Glomerular visceral epithelial cell (primary cell): Measurements from ENCODE around the gene CENPP.
A peak's percentile ranks its signal among the peaks of the same experiment; 100 is the strongest.

Experiments used
- DNase-seq: peaks from one replicate; pipeline ENCODE4 v3.0.0-alpha.2; 2016; ENCODE audit errors: extremely low spot score

CENPP gene

GRCh38 chr9:92325269-92325990, at the start of gene CENPP, which contains the start of gene NOL8:
TSS of gene CENPP (plus strand) at chr9:92325953.
TSS of gene NOL8 (minus strand) at chr9:92325350. CDS start at chr9:92324161, 1,189 bp downstream.
- peak; percentile 85 for DNase-seq

GRCh38 chr9:92276331-92277032, 49.3 kb upstream of the CENPP start:
- DNase-seq: peak; percentile 30

DNA sequence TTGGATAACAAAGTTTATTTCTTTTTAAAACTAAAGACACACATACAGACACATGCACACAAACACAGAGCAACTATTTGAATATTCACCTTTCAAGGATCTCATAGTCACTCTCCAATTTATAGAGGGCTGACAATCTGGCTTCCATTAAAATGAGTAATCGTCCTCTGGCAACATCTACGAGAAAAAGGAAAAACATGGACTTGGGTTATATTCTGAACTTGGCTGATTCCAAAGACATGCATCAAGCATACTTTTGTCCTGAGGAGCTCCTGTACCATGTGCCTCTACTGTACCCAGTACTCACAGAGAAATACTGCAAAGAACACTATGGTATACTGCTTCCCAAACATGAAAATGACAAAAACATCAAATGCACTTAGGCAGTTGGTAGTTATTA, 47.6 kb upstream of the CENPP start:
- DNase-seq: no peak

DNA sequence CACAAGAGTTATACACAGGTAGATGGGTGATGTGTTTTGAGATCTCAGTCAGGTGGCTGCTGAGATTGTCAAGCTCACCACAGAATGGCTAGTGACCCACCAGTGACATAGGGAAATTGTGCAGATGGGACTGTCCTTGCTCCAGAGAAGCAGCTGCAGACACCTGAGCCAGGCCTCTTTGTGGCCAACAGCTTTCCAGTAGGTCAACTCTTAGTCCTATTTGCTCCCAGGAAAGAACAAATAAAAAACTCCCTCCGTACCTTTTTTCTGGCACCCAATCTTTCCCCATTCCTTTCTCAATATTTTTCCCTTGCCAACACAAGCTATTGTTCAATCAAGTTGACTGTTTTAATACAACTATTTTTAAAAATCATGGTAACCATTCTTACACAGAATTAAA, 46.5 kb upstream of the CENPP start:
- DNase-seq: no peak

DNA sequence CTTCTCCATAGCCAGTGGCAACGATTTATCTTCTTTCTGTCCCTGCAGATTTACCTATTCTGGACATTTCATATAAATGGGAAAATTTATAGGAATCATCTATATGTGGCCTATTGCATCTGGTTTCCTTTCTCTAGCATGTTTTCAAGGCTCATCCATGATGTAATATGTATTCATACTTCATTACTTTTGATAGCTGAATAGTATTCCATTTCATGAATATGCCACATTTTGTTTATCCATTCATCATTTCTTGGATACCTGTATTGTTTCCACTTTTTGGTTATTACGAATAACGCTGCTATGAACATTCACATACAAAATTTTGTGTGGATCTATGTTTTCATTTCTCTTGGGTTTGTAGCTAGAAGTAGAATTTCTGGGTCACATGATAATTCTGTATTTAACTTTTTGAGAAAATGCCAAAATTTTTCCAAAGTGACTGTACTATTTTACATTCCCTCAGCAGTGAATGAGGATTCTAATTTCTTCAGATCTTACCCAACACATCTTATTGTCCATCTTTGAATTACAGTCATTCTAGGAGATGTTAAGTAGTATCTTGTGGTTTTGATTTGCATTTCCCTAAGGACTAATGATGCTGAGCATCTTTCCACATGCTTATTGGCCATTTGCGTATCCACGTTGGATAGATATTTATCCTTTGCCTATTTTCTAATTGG, 35.9 kb upstream of the CENPP start:
- DNase-seq: no peak

DNA sequence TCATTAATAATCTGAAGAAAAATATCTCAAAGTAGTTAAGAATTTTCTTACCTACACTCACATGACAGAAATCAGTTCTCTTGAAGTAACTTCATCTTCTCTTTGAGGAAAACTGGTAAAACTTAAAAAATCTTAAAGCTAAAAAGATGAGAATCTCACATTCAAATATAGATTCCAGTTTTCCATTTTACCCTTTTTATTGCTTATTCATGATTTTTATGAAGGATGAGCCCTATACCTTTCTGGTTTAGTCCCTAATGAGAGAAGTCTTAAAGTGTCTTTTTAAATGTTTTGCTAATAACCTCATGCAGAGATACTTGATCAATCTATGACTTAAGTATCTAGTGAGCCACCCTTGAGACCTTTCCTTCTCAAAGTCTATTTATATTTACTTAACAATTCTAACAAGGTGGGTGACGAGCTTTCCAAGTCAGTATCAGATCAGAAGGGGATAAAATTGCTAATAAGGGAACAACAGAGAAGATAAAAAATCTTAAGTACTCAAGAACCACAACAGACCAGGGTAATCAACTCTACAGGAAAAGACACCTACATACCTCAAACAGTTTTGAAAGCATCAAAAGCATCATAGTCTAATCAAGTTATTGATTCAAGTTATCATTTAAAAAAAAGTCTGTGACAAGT, 34.8 kb upstream of the CENPP start:
- no peak for DNase-seq

- DNase-seq: no peak
Observed at GRCh38 chr9:92291577-92291976, 34.2 kb upstream of the CENPP start.

- peak; percentile 26 for DNase-seq
Observed at GRCh38 chr9:92292338-92293074, 33.2 kb upstream of the CENPP start.

DNA sequence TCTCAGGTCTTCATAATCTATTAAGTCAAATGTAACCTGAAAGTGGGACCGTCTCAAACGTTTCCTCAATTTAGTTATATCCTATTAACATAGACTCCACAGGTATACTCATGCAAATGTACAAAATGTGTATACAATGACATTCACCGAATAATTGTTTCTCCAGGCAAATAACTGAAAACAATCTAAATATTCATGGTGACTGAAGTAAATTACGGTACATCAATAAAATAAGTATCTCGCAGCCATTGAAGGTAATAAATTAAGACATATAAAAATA, 32.7 kb upstream of the CENPP start:
- DNase-seq: no peak

DNA sequence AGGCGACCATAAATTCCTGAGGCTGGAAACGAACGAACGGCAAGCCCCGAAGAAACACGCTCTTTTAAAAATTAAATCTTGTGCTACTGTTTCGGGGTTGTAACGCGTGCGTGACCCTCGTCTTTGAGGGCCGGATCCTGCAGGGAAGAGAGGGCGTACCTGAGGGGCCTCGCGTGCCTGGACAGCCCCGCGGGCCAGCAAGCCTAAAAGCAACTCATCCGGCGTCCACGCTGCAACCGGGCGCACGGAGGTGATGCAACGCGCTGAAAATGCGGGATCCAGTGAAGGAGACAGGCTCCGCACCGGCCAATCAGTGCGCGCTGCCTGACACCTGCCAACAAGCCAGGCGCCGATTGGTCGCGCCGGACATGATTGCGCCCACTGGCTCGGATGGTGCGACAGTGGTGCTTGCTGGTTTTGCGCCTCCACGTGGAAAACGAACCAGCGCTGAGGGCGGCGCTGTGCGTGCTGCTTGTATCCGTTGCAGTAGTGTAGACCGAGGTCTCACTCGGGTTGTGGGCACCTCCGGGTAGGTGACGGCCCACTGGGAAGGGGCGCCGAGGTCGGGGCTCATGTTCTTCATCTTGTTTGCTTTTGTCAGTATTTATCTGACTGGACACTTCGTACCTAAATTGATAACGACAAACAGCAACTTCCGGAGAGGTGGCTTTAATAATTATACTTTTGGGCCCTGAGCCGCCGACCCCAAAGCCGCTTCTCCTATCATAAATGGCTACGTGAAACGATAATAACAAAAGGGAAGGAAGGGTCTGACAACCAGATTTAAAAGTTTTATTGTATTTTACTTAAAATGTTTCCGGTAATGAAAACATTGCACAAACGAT, 32.1 kb upstream of the CENPP start, which contains the start of gene IARS1:
Gene IARS1, minus strand, starts transcription at position 246 of the 845 bp plus-strand sequence. CDS start 4,278 bp downstream, outside the sequence.
- DNase-seq: peak; percentile 98

DNA sequence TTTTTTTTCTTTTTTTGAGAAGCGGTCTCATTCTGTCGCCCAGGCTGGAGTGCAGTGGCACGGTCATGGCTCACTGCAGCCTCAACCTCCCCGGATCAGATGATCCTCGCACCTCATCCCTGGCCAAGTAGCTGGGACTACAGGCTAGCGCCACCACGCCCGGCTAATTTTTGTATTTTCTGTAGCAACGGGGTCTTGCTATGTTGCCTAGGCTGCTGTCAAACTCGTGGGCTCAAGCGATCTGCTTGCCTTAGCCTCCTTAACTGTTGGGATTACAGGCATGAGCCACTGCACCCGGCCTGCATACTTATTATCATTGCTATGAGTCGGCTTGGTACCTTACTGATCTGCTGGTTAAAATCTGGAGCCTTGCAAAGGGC, 31.5 kb upstream of the CENPP start:
- DNase-seq: peak; percentile 21

GRCh38 chr9:92295240-92295790, 30.4 kb upstream of the CENPP start:
- no peak for DNase-seq

GRCh38 chr9:92295827-92296258, 29.9 kb upstream of the CENPP start:
- no peak for DNase-seq

DNA sequence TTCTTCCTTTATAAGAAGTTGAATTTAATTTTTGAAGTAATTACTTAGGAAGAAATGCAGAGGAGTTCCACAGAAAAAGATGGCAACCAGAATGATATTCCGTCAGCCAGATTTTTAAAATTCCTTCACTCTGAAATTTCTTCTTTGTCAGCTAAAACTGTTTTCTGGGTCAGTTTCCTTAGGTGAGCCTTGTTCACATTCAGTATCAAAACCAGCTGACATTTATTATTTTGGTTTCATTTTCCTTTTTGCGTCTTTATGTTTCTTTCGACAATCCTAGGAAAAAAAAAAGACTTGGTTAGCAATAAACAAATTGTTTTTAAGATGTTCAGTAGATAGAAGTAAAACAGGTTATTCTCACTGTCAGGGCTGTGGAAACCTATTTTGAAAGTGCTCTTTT, 28.1 kb upstream of the CENPP start:
- no peak for DNase-seq

DNA sequence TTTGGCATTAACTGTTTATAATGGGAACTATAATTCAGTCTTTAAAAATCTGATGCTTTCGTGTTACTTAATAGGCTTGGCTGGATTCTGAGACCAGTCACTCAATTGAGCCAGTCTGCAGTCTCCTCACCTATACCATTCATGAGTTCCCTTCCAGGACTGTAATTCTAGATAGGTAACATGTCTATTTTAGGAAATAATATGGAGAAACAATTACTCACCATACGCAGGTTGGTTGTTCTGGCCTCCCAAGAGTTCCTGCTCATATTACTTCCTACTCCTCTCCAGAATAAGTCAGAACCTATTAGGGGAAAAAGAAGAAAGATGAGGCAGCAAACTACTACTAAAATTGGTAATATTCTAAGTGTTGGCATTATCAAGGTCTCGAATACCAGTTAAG, 27.7 kb upstream of the CENPP start:
- DNase-seq: no peak

DNA sequence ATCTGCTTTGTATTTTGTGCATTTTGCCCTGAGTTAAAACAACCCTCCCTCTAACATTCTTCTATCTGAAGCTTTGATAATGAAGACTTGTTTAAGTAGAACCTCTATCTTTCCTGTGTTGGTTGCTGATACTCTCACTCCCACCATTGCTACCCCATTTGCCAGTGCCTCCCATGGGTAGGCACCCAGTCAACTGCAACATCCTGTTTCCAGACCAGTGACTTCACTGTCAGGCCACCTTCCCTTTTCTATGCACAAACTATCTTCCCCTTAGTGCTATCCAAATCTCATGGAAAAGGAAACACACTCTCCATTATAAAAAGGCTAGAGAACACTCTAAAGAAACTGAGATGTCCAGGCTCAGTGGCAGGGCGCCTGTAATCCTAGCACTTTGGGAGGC, 26.6 kb upstream of the CENPP start:
- DNase-seq: no peak

GRCh38 chr9:92300936-92301335, 24.8 kb upstream of the CENPP start:
- DNase-seq: no peak

DNA sequence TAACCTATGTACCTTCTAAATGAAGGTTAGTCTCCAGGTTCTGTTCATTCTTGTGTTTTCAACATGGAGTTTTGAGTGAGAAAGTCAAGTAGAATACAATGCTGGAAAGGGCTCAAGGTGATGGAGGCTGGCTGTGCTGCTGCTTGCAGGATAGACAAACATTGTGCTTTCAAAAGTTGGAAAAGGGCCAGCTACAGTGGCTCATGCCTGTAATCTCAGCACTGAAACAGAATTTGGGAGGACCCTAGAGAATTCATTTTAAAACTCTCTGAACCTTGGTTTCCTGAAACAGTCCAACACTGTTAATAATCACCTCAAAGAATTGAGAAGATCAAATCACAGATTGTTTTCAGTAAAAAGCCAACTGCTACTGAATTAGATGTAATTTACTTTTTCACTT, 16.9 kb upstream of the CENPP start:
- DNase-seq: no peak

DNA sequence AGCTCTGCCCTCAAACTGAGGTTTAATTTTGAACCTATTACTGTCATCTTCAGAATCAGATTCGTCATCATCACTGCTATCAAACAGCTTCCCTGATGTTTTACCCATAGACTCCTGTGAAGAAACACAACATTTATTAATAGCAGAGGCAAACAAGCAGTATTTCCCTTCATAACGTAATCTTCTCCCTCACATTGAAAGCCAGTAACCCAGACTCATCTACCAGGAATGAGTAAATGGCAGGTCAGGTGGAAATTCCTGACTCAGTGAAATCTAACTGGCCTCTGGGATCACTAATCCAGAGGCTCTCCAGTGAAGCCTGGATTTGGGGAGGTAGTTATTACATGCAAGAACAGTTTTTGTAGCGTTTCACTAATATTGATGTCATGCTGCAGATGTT, 15.2 kb upstream of the CENPP start:
- DNase-seq: no peak

DNA sequence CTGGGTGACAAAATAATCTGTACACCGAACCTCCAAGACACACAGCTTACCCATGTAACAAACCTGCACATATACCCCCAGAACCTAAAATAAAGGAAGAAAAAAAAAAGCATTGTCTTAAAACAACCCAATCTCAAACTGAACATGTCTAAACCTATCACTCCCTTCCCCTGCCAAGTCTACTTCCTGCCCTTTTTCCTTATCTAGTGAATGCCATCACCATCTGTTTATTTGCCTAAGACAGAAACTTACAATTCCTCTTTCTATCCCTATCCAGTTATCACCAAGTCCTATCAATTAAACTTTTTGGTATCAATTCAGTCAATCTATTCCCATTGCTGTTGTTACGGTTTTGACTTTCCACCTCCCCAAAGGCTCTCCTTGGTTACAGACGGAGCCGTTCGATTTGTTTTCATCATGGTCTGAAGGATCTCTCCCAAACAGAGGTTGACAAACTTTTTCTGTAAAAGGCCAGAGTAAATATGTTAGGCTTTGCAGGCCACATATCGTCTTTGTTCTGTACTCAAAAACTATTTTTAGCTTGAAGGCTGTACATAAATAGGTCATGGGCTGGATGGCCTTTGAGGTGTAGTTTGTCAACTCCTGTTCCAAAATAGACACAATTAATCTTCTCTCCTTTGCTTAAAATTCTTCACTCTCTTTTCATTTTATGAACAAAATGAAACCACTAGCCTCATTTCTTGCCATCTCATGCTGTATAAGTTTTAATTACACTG, 12.7 kb upstream of the CENPP start:
- no peak for DNase-seq
